Measurements from ENCODE around the gene ATXN1.

GRCh38 chr6:16375843-16376242, 385.4 kb downstream of the ATXN1 start:
- TF ChIP-seq CTCF (conservative IDR thresholded peaks at IDR 0.05; ENCODE audit: low read depth in 2 of 2), result no peak
- TF ChIP-seq REST (IDR thresholded peaks at IDR 0.05; ENCODE audit: unreplicated experiment), result no peak
- no peak for TF ChIP-seq EZH2phosphoT487 (IDR thresholded peaks at IDR 0.05; ENCODE audit: unreplicated experiment)
- no peak for TF ChIP-seq JUNB (IDR thresholded peaks at IDR 0.05; ENCODE audit: unreplicated experiment)
- TF ChIP-seq POLR2AphosphoS5 (IDR thresholded peaks at IDR 0.05; ENCODE audit: low read depth), result no peak
- TF ChIP-seq ZNF331 (CRISPR knock-in tag; IDR thresholded peaks at IDR 0.05; ENCODE audit: low read depth), result no peak
- TF ChIP-seq EZH2 (IDR thresholded peaks at IDR 0.05; ENCODE audit: low read depth, unreplicated experiment), result no peak
- no peak for TF ChIP-seq ETS1 (IDR thresholded peaks at IDR 0.05)
- no peak for TF ChIP-seq CREB1 (CRISPR knock-in tag; IDR thresholded peaks at IDR 0.05; ENCODE audit: low read depth)
- no peak for TF ChIP-seq ZNF114 (CRISPR knock-in tag; IDR thresholded peaks at IDR 0.05)
- TF ChIP-seq STAT1 (IDR thresholded peaks at IDR 0.05; ENCODE audit: unreplicated experiment), result no peak
- TF ChIP-seq NANOG (IDR thresholded peaks at IDR 0.05; ENCODE audit: borderline replicate concordance), result no peak

Data from GM23338 (cell line).